Lung (tissue), 12 donors: ENCODE data around the gene NCAPG2. TPM values are rescaled to one million over a fixed set of nuclear protein-coding genes. Genes with fewer than 3 reads are reported as not detected.
"Not testable (repeated sequence)": the region's sequence is repeated elsewhere in the genome, so short reads cannot be mapped to it uniquely, and the experiment has no call there.

Experiments
- ATAC-seq: fragments of 200-7000 bp; cut with Tn5 transposase; one replicate; pipeline ENCODE4 v1.9.1; 2020; ENCODE audit warnings: moderate number of reproducible peaks; ENCODE audit not compliant: insufficient read depth, low FRiP score
- DNase-seq, 3 donors: peaks; one replicate each; pipeline ENCODE4 v3.0.0-alpha.2; 2013 to 2017
- H3K27ac ChIP-seq, 2 donors: one replicate each; pipeline ENCODE4 v1.5.1; 2013; ENCODE audit warnings: mild to moderate bottlenecking in 2 of 2, moderate library complexity in 2 of 2, control low read depth in 1 of 2, inconsistent platforms in 1 of 2, low read depth in 1 of 2, low read length in 1 of 2
- H3K27me3 ChIP-seq, 3 donors: one replicate each; pipeline ENCODE4 v1.5.1; 2013; ENCODE audit warnings: low read length in 2 of 3; ENCODE audit not compliant: control insufficient read depth in 3 of 3, insufficient read depth in 3 of 3
- H3K36me3 ChIP-seq, 4 donors: one replicate each; pipeline ENCODE4 v1.5.1; 2013; ENCODE audit warnings: low read length in 4 of 4, mild to moderate bottlenecking in 1 of 4, moderate library complexity in 1 of 4; ENCODE audit not compliant: control insufficient read depth in 4 of 4, insufficient read depth in 4 of 4
- H3K4me1 ChIP-seq, 5 donors: one replicate each; pipeline ENCODE4 v1.5.1; 2013; ENCODE audit warnings: low read length in 5 of 5, mild to moderate bottlenecking in 2 of 5, moderate library complexity in 1 of 5; ENCODE audit not compliant: control insufficient read depth in 5 of 5, insufficient read depth in 5 of 5
- H3K4me3 ChIP-seq: one replicate; pipeline ENCODE4 v1.5.1; 2013; ENCODE audit warnings: mild to moderate bottlenecking, control low read depth, moderate library complexity
- H3K9ac ChIP-seq, 2 donors: one replicate each; pipeline ENCODE4 v1.5.1; 2013; ENCODE audit warnings: low read length in 2 of 2, control low read depth in 1 of 2; ENCODE audit not compliant: insufficient read depth in 1 of 2
- H3K9me3 ChIP-seq, 4 donors: one replicate each; pipeline ENCODE4 v1.5.1; 2013; ENCODE audit warnings: low read length in 3 of 4, mild to moderate bottlenecking in 1 of 4, moderate library complexity in 1 of 4; ENCODE audit not compliant: control insufficient read depth in 4 of 4, insufficient read depth in 3 of 4
- WGBS, 2 donors: extraction: QIAGEN DNeasy Blood & Tissue Kit; methylation state at CpG; one replicate each; pipeline ENCODE4 v1.1.7; 2013; 5-methylcytosine and 5-hydroxymethylcytosine counted together
- polyA plus RNA-seq, 2 donors: library from polyadenylated mRNA; stranded (reverse); fragments of 200-250 nt; gene quantifications; one replicate each; pipeline ENCODE4 v1.2.1, GENCODE V29; 2013
- total RNA-seq, 2 donors: library from RNA; depleted of rRNA in 1 of 2; stranded (reverse); fragments of >200 nt in 1 of 2; gene quantifications; one replicate each; pipeline ENCODE4 v1.2.1, GENCODE V29; 2014 to 2021
- TF ChIP-seq, protein P1 (sequence below): IDR thresholded peaks from 2 replicates; pipeline ENCODE4 v1.5.1; 2012; ENCODE audit warnings: mild to moderate bottlenecking; ENCODE audit errors: control extremely low read depth, extremely low read depth
- donor health status: control.
- donor health status: control.
- donor health status: Bipolar disorder and iron deficiency.
- donor health status: healthy.
- donor health status: DM: yes; HTN: yes; CAD: no.

The NCAPG2 gene
- total and polyA plus RNA-seq, 4 donors: 2.1 to 13.5 (median 6.9) TPM

DNA sequence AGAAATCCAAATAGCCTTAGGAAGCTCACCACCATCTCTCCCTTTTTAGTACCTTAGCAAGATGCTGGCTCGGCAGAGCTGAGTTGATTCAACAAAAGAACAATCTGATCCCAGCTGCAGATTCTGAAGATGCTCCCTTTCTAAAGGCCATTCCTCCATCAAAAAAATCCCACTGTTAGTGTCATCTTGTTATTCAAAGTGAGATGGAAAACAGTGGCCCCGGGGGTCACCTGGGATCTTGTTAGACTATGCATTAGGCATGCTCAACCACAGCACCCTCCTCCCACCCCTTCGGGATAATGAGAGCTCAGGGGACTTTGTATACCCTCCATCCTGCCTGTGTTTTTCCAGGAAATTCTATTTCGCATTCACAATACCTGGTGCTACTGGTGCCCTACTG is 2.4 kb downstream of the NCAPG2 start:
- Histone ChIP-seq H3K27ac (no peak overlapping the region), H3K9me3 (no peaks in the 10 kb centered on the region), H3K27me3 (no peaks in the 10 kb centered on the region), H3K36me3 (peaks cover 0 to 4% (median 0%) of the 10 kb centered on the region in 4 donors), H3K4me3 (no peak overlapping the region), H3K9ac (no peak overlapping the region), H3K4me1 (peaks cover 0 to 26% (median 6%) of the 10 kb centered on the region in 5 donors)
- ATAC-seq (no peak), DNase-seq (no peak)
- 60 to 84% methylated on average over 4 of the region's 4 CpGs for WGBS, 2 donors
- TF ChIP-seq, protein P1, sequence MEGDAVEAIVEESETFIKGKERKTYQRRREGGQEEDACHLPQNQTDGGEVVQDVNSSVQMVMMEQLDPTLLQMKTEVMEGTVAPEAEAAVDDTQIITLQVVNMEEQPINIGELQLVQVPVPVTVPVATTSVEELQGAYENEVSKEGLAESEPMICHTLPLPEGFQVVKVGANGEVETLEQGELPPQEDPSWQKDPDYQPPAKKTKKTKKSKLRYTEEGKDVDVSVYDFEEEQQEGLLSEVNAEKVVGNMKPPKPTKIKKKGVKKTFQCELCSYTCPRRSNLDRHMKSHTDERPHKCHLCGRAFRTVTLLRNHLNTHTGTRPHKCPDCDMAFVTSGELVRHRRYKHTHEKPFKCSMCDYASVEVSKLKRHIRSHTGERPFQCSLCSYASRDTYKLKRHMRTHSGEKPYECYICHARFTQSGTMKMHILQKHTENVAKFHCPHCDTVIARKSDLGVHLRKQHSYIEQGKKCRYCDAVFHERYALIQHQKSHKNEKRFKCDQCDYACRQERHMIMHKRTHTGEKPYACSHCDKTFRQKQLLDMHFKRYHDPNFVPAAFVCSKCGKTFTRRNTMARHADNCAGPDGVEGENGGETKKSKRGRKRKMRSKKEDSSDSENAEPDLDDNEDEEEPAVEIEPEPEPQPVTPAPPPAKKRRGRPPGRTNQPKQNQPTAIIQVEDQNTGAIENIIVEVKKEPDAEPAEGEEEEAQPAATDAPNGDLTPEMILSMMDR: no peak

DNA sequence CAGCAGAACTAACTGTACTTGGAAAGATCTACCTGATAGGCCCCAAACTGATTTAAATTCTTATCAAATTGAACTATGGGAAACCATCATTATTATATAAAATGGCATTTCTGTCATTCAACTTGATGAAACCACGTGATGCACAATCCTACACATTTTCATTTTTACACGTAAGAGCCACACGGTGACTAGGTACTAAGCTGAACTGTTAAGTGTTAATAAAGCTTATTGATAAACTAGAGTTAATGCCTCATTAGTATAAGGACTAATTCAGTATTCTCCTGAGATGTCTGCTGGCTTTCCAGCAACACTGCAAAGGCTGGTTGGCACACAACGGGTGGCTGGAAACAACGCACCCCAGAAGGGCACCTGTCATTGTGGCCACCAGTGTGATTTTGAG is 4.6 kb downstream of the NCAPG2 start:
- WGBS, 2 donors: 94 to 96% methylated on average over 5 of the region's 5 CpGs
- Histone ChIP-seq H3K4me1 (peaks cover 0 to 24% (median 6%) of the 10 kb centered on the region in 5 donors), H3K9me3 (no peaks in the 10 kb centered on the region), H3K27ac (no peak overlapping the region), H3K9ac (no peak overlapping the region), H3K36me3 (peaks cover 0 to 4% (median 0%) of the 10 kb centered on the region in 4 donors), H3K27me3 (no peaks in the 10 kb centered on the region), H3K4me3 (no peak overlapping the region)
- TF ChIP-seq, protein P1: no peak
- no peak for DNase-seq
- no peak for ATAC-seq

- peaks cover 0 to 24% (median 6%) of the 10 kb centered on the region in 5 donors for H3K4me1 ChIP-seq
- H3K27me3 ChIP-seq: no peaks in the 10 kb centered on the region
- DNase-seq: no peak
- ATAC-seq: no peak
- 0% methylated on average over 1 of the region's 1 CpG for WGBS, 2 donors
- TF ChIP-seq, protein P1: no peak
- H3K9ac ChIP-seq: no peak overlapping the region
- H3K36me3 ChIP-seq: peaks cover 0 to 4% (median 0%) of the 10 kb centered on the region in 4 donors
- no peaks in the 10 kb centered on the region for H3K9me3 ChIP-seq
- H3K27ac ChIP-seq: no peak overlapping the region
- no peak overlapping the region for H3K4me3 ChIP-seq
Measured at GRCh38 chr7:158699341-158699740, 5.3 kb downstream of the NCAPG2 start.

- Histone ChIP-seq H3K9me3 (no peaks in the 10 kb centered on the region), H3K4me1 (peaks cover 0 to 18% (median 3%) of the 10 kb centered on the region in 5 donors), H3K9ac (no peak overlapping the region), H3K27ac (no peak overlapping the region), H3K4me3 (no peak overlapping the region), H3K27me3 (no peaks in the 10 kb centered on the region), H3K36me3 (peaks cover 0 to 4% (median 0%) of the 10 kb centered on the region in 4 donors)
- TF ChIP-seq, protein P1: no peak
- ATAC-seq (no peak), DNase-seq (no peak)
- 71 to 84% methylated on average over 3 of the region's 3 CpGs for WGBS, 2 donors
Measured at GRCh38 chr7:158698657-158699195, 5.9 kb downstream of the NCAPG2 start.

GRCh38 chr7:158697597-158697996 is 7.0 kb downstream of the NCAPG2 start:
- DNase-seq, H3K36me3 ChIP-seq: not testable (repeated sequence)
- 94 to 100% methylated on average over 2 of the region's 2 CpGs for WGBS, 2 donors

More at GRCh38 chr7:158697597-158697996, 7.0 kb downstream of the NCAPG2 start:
- H3K4me1 ChIP-seq, H3K27ac ChIP-seq, ATAC-seq, H3K9me3 ChIP-seq, H3K9ac ChIP-seq, H3K27me3 ChIP-seq, H3K4me3 ChIP-seq: not testable (repeated sequence)
